Measurements from ENCODE around the gene ATP8B4. TPM values are rescaled to one million over a fixed set of nuclear protein-coding genes. Genes with fewer than 3 reads are reported as not detected.

Gene ATP8B4
- polyA plus RNA-seq, 1 donor (not counting 4 experiments of a cell fraction or from before 2014, with no cell fraction given) = 0.05 TPM

GRCh38 chr15:49852756-49853155, 266.3 kb downstream of the ATP8B4 start:
- no peaks in the 10 kb centered on the region for H3K79me2 ChIP-seq (ENCODE audit: control insufficient read depth, insufficient read depth, low read length)
- H3K4me1 ChIP-seq (ENCODE audit: control insufficient read depth, extremely low read depth, insufficient read depth, low read length) = no peaks in the 10 kb centered on the region
- H3K9me3 ChIP-seq (ENCODE audit: control insufficient read depth, low read depth, low read length) = no peaks in the 10 kb centered on the region
- no peaks in the 10 kb centered on the region for H3K9me1 ChIP-seq (ENCODE audit: control insufficient read depth, extremely low read depth, insufficient read depth, low read length)
- no peak overlapping the region for H3K4me3 ChIP-seq (ENCODE audit: control insufficient read depth in 2 of 3, extremely low read depth in 1 of 3, insufficient read depth in 2 of 3, low read depth in 1 of 3, low read length in 3 of 3)
- no peaks in the 10 kb centered on the region for H3K27me3 ChIP-seq (ENCODE audit: control insufficient read depth, extremely low read depth, insufficient read depth, low read length)
- DNase-seq (ENCODE audit: low read depth, low spot score) (no peak), FAIRE-seq (no peak)
- no peak overlapping the region for H3K27ac ChIP-seq (ENCODE audit: control insufficient read depth, insufficient read depth, low read length)
- no peak overlapping the region for H3K9ac ChIP-seq (ENCODE audit: control insufficient read depth, extremely low read depth, insufficient read depth, low read length)
- dilution Hi-C loops (cut with MboI; ENCODE audit: extremely low pct_ligation_motif_present, low sequenced_read_pairs) = no loop called here
- no peaks in the 10 kb centered on the region for H4K20me1 ChIP-seq (ENCODE audit: control insufficient read depth, extremely low read depth, insufficient read depth, low read length)
- H3K36me3 ChIP-seq (ENCODE audit: control insufficient read depth in 2 of 2, extremely low read depth in 1 of 2, insufficient read depth in 2 of 2, low read length in 2 of 2) = no peaks in the 10 kb centered on the region
- no peak overlapping the region for H3K4me2 ChIP-seq (ENCODE audit: control insufficient read depth, extremely low read depth, insufficient read depth, low read depth, low read length)
- no peak overlapping the region for H2AFZ ChIP-seq (ENCODE audit: control insufficient read depth, low read length)
- TF ChIP-seq, protein P1, sequence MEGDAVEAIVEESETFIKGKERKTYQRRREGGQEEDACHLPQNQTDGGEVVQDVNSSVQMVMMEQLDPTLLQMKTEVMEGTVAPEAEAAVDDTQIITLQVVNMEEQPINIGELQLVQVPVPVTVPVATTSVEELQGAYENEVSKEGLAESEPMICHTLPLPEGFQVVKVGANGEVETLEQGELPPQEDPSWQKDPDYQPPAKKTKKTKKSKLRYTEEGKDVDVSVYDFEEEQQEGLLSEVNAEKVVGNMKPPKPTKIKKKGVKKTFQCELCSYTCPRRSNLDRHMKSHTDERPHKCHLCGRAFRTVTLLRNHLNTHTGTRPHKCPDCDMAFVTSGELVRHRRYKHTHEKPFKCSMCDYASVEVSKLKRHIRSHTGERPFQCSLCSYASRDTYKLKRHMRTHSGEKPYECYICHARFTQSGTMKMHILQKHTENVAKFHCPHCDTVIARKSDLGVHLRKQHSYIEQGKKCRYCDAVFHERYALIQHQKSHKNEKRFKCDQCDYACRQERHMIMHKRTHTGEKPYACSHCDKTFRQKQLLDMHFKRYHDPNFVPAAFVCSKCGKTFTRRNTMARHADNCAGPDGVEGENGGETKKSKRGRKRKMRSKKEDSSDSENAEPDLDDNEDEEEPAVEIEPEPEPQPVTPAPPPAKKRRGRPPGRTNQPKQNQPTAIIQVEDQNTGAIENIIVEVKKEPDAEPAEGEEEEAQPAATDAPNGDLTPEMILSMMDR (optimal IDR thresholded peaks at IDR 0.05 in 1 of 3, IDR thresholded peaks at IDR 0.05 in 1 of 3, conservative IDR thresholded peaks at IDR 0.05 in 1 of 3; ENCODE audit: extremely low read depth in 1 of 3, insufficient read depth in 2 of 3, low read length in 3 of 3) = no peak
- TF ChIP-seq EZH2 (IDR thresholded peaks at IDR 0.05; ENCODE audit: low read length) = no peak

DNA sequence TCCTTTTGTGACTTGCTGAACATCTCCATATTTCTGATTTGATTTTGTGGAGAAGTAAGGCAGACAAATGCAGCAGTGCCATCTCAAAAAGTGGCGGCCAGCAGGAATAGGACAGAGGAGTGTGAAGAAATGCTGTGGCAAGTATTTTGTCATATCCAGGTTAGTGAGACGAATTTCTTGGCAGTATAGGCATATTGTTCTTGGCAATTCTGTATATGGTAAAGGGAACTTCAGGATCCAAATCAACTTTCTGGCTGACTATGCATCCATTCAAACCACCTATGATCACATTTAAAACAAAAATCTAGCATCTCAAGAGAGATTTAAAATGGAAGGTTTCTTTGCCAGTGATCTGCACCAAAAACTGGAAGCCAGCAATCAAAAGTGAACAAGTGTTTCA, 270.2 kb downstream of the ATP8B4 start:
- Histone ChIP-seq H3K9me3 (ENCODE audit: control insufficient read depth, low read depth, low read length) (no peaks in the 10 kb centered on the region), H3K27ac (ENCODE audit: control insufficient read depth, insufficient read depth, low read length) (no peak overlapping the region), H3K4me1 (ENCODE audit: control insufficient read depth, extremely low read depth, insufficient read depth, low read length) (no peaks in the 10 kb centered on the region), H3K9ac (ENCODE audit: control insufficient read depth, extremely low read depth, insufficient read depth, low read length) (no peak overlapping the region), H3K27me3 (ENCODE audit: control insufficient read depth, extremely low read depth, insufficient read depth, low read length) (no peaks in the 10 kb centered on the region), H2AFZ (ENCODE audit: control insufficient read depth, low read length) (no peak overlapping the region), H3K79me2 (ENCODE audit: control insufficient read depth, insufficient read depth, low read length) (no peaks in the 10 kb centered on the region), H4K20me1 (ENCODE audit: control insufficient read depth, extremely low read depth, insufficient read depth, low read length) (no peaks in the 10 kb centered on the region), H3K36me3 (ENCODE audit: control insufficient read depth in 2 of 2, extremely low read depth in 1 of 2, insufficient read depth in 2 of 2, low read length in 2 of 2) (no peaks in the 10 kb centered on the region), H3K4me3 (ENCODE audit: control insufficient read depth in 2 of 3, extremely low read depth in 1 of 3, insufficient read depth in 2 of 3, low read depth in 1 of 3, low read length in 3 of 3) (no peak overlapping the region), H3K4me2 (ENCODE audit: control insufficient read depth, extremely low read depth, insufficient read depth, low read depth, low read length) (no peak overlapping the region), H3K9me1 (ENCODE audit: control insufficient read depth, extremely low read depth, insufficient read depth, low read length) (no peaks in the 10 kb centered on the region)
- TF ChIP-seq EZH2 (IDR thresholded peaks at IDR 0.05; ENCODE audit: low read length) = no peak
- TF ChIP-seq, protein P1 (optimal IDR thresholded peaks at IDR 0.05 in 1 of 3, IDR thresholded peaks at IDR 0.05 in 1 of 3, conservative IDR thresholded peaks at IDR 0.05 in 1 of 3; ENCODE audit: extremely low read depth in 1 of 3, insufficient read depth in 2 of 3, low read length in 3 of 3) = no peak
- DNase-seq (ENCODE audit: low read depth, low spot score) (no peak), FAIRE-seq (no peak)
- dilution Hi-C loops (cut with MboI; ENCODE audit: extremely low pct_ligation_motif_present, low sequenced_read_pairs) = no loop called here
